ENCODE results near the gene MISP3.

The MISP3 gene

DNA sequence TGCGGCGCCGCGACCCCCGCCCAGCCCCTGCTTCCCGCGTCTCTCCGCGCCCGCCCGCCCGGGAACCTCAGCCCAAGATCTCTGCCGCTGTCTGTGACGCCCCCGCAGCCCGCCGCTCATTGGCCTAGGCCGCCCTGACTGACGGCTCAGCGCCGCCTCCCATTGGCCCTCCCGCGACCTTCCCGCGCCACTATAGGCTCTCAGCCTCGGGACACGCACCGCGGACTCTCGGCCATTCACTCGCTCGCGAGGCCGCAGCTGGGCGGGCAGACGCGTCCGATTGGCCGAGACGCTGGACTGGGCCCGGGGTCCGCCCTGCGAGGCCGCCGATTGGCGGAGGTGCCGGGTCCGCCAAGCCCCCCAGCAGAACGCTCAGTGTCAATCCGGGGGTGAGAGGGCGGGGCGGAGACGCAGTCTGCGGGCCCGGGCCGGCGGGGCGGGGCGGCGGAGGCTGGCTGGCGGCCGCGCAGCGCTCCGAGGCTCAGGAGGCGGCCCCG, 45.1 kb downstream of the MISP3 start, which contains the start of gene PRKACA:
PRKACA (minus strand) TSS at position 95 of the 497 bp plus-strand sequence. CDS start 215 bp downstream, outside the sequence.
- TF ChIP-seq, protein P1, sequence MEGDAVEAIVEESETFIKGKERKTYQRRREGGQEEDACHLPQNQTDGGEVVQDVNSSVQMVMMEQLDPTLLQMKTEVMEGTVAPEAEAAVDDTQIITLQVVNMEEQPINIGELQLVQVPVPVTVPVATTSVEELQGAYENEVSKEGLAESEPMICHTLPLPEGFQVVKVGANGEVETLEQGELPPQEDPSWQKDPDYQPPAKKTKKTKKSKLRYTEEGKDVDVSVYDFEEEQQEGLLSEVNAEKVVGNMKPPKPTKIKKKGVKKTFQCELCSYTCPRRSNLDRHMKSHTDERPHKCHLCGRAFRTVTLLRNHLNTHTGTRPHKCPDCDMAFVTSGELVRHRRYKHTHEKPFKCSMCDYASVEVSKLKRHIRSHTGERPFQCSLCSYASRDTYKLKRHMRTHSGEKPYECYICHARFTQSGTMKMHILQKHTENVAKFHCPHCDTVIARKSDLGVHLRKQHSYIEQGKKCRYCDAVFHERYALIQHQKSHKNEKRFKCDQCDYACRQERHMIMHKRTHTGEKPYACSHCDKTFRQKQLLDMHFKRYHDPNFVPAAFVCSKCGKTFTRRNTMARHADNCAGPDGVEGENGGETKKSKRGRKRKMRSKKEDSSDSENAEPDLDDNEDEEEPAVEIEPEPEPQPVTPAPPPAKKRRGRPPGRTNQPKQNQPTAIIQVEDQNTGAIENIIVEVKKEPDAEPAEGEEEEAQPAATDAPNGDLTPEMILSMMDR (IDR thresholded peaks at IDR 0.05; ENCODE audit: insufficient read depth, missing control alignments): no peak
- peak; percentile 92 for DNase-seq (ENCODE audit: insufficient read length, low spot score)
- no peak for FAIRE-seq

DNA sequence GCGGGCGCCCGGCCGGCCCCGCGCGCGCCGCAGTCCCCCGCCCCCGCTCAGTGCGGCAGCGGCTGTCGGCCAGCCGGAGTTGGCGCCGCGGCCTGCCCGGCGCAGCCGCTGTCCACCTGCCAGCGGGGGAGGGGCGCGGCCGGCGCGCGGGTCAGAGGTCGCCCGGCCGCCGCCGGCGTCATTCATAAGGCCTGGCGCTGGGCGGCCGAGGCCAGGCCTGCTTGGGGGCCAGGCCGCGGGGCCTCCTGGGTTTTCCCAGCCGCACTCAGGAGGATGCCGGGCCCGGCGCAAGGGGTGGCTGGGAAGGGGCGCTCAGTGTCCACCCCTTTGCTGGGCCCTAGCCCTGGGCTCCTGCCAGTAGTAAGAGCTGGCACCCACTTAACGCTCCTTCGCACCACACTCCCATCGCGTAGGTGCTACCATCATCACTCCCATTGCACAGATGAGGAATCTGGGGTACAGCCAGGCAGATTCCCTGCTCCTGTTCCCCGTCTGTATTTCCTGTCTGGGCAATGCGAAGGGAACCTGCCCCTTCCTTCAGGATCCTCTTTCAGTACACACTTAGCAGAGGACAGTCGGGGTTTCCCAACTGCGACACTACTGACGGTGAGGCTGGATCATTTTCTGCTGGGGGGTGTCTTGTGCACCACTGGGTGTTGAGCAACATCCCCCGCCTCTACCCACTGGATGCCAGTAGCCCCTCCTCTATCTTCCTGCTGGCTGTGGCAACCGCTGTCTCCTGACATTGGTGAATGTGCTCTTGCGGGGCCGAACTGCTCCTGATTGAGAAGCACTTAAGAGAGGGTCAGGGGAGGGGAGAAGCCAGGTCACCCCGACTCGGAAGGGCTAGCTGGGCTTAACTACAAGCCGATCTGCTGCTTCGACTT, 45.8 kb downstream of the MISP3 start:
- TF ChIP-seq, protein P1 (IDR thresholded peaks at IDR 0.05; ENCODE audit: insufficient read depth, missing control alignments): no peak
- no peak for DNase-seq (ENCODE audit: insufficient read length, low spot score)
- no peak for FAIRE-seq

DNA sequence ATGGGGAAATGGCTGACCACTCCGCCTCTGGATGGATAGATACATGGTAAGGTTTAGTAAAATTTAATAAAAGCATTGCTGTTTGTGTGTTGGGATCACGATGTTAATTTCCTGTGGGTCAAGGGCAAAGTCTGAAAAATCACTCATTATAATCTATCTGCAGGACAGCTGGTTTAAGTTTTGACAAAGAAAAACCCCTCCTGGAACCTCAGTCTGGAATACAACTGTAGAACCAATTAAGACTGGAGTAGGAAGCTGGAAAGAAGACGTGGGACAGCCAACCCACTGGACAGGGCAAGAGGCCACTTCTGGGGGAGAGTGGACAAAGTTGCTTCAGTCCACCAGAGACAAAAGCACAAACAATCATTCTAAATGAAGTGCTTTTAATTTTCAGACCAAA, 46.6 kb downstream of the MISP3 start:
- FAIRE-seq: no peak
- TF ChIP-seq, protein P1 (IDR thresholded peaks at IDR 0.05; ENCODE audit: insufficient read depth, missing control alignments): no peak
- DNase-seq (ENCODE audit: insufficient read length, low spot score): no peak

DNA sequence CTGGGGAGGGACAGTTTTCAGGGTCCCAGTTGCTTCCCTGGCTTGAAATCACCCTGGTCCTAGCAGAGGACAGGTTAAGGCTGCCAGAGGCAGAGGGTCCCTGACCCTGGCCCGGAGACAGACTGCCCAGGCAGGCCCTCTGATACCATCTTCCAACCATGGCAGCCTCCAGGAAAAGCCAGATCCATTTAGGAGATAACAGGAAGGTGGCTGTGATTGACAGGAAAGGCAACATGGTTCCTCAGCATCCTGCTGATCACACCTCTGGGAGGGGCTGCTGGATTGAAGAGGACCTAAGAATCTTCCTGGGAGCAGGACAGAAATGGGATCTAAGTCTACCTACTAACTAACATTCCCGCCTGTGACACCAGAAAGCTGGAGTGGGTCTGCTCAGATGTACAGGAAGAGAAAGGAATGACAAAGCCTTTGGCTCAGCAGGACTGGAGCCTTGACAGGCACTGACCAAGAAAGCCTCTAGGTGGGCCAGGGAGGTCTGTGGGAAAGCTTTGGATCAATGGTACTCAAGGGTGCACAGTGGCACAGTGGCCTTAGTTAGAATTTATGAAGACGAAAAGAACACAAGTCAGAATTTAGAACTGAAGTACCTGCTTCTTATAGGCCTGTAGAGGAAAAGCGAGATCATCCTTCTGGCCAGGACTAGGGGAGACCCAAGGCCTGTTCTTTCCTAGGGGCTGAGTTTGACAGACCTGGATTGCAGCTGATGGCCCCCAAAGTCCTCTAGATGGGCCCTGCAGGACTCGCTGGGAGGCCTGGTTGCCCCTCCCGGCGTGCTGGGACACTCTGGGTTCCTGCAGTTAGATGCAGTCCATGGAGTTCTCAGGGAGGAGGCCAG, 47.3 kb downstream of the MISP3 start:
- TF ChIP-seq, protein P1 (IDR thresholded peaks at IDR 0.05; ENCODE audit: insufficient read depth, missing control alignments): no peak
- no peak for DNase-seq (ENCODE audit: insufficient read length, low spot score)
- FAIRE-seq: no peak

DNA sequence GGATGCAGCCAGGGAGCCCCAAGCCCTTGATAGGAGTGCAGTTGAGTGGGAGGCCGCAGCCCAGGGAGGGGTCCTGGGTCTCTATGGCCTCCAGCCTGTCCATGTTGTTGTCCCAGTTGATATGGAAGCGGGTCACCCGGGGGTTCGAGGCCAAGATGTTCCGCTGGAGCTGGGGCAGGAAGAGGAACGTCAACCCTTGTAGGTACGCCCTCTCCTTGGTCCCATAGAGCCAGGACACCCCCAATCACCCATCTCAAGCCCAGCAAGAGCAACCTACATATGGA, 47.9 kb downstream of the MISP3 start:
- TF ChIP-seq, protein P1 (IDR thresholded peaks at IDR 0.05; ENCODE audit: insufficient read depth, missing control alignments): no peak
- DNase-seq (ENCODE audit: insufficient read length, low spot score) (no peak), FAIRE-seq (no peak)

DNA sequence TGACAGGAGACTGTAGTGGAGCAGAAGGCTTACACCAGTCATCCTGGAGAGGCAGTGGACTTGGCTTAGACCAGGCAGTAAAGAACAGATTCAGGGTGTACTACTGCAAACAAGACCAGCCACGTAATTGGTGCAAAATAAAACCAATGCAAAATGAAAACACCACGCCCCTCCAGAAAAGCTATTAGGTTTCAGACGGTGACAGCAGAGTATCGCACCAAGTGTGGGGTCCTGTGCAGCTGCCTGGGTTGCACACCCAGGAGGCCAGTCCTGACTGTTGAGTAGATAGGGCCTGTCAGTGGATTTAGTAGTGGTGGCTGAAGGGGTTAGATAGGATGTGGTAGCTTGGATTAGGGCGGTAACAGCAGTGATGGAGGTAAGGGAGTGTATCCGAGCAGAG, 50.3 kb downstream of the MISP3 start:
- FAIRE-seq (no peak), DNase-seq (ENCODE audit: insufficient read length, low spot score) (no peak)
- TF ChIP-seq, protein P1 (IDR thresholded peaks at IDR 0.05; ENCODE audit: insufficient read depth, missing control alignments): no peak
